Keratinocyte (primary cell): Measurements from ENCODE around the gene RASSF1.

Source experiments
- EZH2 ChIP-seq: IDR thresholded peaks from one replicate; pipeline ENCODE4 v1.6.1; 2012; ENCODE audit warnings: inconsistent platforms, mild to moderate bottlenecking, low read length, moderate library complexity
- TF ChIP-seq, protein P1 (sequence below), 3 experiments: IDR thresholded peaks in 1 of 3; conservative IDR thresholded peaks in 1 of 3; optimal IDR thresholded peaks in 1 of 3; 2 replicates in 2 of 3; 3 replicates in 1 of 3; pipeline versions ENCODE3 to v1.5.1; 2011; ENCODE audit warnings: low read length in 3 of 3, mild to moderate bottlenecking in 3 of 3, moderate library complexity in 2 of 3, control low read depth in 1 of 3, inconsistent platforms in 1 of 3; ENCODE audit not compliant: insufficient read depth in 2 of 3; ENCODE audit errors: extremely low read depth in 1 of 3

DNA sequence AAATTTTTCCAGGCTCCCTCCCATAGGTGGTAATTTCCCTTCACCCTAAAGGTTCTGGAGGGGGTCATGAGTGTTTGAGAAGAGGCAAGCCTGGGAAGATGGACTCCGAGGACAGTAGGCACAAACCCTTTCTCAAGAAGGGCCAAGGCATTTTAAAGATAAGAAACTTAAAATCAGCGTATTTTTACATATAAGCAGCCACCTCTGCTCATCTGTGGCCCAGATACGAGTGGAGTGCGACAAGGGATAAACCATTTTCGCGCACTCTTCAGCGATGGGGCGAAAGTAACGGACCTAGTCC, 539 bp downstream of the RASSF1 start:
- TF ChIP-seq, protein P1, sequence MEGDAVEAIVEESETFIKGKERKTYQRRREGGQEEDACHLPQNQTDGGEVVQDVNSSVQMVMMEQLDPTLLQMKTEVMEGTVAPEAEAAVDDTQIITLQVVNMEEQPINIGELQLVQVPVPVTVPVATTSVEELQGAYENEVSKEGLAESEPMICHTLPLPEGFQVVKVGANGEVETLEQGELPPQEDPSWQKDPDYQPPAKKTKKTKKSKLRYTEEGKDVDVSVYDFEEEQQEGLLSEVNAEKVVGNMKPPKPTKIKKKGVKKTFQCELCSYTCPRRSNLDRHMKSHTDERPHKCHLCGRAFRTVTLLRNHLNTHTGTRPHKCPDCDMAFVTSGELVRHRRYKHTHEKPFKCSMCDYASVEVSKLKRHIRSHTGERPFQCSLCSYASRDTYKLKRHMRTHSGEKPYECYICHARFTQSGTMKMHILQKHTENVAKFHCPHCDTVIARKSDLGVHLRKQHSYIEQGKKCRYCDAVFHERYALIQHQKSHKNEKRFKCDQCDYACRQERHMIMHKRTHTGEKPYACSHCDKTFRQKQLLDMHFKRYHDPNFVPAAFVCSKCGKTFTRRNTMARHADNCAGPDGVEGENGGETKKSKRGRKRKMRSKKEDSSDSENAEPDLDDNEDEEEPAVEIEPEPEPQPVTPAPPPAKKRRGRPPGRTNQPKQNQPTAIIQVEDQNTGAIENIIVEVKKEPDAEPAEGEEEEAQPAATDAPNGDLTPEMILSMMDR (optimal IDR thresholded peaks at IDR 0.05 in 1 of 3, IDR thresholded peaks at IDR 0.05 in 1 of 3, conservative IDR thresholded peaks at IDR 0.05 in 1 of 3; ENCODE audit: extremely low read depth in 1 of 3, insufficient read depth in 2 of 3, low read length in 3 of 3), result no peak
- TF ChIP-seq EZH2, result no peak
